ENCODE data around the gene DNAAF8.

The DNAAF8 gene

DNA sequence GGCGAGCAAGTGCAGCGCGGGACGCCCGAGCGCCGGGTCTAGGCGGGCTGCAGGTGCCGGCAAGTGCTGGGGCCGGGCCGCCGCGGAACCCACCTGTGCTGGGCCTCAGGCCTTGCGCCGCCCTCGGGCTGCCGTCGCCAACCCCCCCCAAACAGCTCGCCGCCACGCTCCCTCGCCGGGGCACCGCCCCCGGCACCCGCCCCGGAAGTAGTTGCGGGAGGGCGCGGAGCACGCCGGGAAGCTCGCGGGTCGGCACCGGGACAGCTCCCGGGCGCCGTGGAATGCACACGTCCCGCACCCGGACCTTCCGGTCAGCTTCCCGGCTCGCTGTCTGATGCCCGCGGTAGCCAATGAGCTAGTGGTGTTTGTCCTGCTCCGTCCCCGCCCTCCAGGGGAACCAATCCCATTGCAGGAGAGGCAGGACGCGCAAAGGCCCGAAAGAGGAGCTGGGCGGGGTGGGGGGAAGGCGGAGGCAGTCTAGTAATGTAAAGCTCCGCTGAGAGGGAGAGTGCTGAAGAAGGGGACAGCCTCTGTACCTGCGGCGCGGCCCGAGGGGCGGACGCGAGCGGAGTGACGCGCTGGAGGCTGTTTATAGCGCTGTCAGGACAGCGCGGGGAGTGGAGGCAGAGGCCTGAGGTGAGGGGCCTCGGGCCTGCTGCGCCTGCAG lies at the start of gene DNAAF8, which contains the start of gene ANKS3:
DNAAF8 (plus strand) TSS at position 475 of the 667 bp plus-strand sequence. CDS start 1,978 bp downstream, outside the sequence.
ANKS3 (minus strand) TSS at position 209 of the 667 bp plus-strand sequence. CDS start 4,122 bp downstream, outside the sequence.
- peak; percentile 98 for DNase-seq

DNA sequence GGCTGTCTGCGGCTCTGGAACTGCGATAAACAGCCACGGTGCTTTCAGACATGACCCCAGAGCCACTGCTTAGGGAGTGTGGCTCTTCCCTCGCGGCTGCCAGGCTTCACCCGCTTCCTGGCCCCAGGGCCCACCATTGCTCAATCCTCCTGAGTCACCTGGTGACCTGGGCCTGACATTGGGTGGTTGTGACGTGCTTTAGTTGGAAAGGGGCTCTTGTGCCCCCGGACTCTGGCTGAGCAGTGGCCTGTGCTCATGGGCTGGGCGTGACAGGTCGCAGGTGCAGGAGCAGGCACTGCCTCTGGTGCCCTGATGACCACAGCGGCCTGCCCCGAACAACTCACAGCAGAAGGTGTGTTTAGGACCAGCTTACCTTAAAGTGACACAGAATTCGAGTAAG lies 49.6 kb upstream of the DNAAF8 start:
- DNase-seq = no peak

DNA sequence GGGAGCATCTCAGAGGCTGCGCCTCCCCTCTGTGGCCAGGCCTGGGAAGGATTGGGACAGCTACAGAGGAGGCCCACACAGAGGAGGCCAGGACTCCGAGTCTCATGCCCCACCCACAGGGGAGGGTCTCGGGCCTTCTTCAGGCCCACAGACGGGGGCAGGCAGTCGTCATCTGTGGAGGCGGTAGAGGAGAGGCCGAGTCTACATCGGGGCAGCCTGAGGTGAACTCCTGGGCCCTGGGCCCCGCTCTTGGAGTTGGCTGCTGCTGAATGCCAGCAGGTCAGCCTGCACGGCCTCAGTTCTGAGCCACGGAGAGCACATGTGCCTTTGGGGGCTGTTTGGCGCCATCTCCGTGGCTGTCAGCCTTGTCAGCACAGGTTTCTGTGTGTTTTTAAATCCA lies 49.0 kb upstream of the DNAAF8 start:
- DNase-seq = no peak

DNA sequence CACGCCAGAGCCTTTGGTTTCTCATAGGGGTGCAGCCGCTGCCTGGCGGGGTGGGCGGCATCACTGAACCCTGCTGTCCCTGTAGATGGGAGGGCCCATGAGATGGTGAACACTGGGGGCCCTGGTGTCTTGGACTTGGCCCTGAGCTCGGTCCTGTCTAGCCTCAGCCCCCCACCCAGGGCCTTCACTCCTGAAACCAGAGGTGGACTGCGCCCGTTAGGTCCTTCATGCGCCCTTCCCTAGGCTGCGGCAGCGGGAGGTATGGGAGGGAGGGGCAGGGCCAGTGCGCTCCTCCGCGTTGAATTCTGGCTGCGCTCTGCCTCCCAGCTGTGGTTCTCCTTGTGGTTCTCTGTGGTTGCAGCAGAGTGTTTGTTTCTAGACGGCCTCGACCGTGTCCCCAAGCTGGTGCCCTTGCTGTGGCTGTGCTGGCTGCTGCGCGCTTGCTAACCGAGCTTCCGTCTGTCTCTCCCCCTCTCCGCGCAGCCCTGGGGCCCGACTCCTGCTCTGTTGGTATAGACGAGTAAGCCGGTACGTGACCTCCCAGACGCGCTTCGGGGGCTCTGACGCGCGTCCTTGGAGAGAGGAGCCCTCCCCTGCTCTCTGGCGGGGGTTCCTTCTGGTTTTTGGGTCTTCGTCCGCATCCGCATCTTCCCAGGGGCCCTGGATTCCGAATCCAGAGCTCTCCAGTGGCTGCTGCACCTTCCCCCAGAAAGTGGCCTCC lies 48.4 kb upstream of the DNAAF8 start:
- DNase-seq = no peak

DNA sequence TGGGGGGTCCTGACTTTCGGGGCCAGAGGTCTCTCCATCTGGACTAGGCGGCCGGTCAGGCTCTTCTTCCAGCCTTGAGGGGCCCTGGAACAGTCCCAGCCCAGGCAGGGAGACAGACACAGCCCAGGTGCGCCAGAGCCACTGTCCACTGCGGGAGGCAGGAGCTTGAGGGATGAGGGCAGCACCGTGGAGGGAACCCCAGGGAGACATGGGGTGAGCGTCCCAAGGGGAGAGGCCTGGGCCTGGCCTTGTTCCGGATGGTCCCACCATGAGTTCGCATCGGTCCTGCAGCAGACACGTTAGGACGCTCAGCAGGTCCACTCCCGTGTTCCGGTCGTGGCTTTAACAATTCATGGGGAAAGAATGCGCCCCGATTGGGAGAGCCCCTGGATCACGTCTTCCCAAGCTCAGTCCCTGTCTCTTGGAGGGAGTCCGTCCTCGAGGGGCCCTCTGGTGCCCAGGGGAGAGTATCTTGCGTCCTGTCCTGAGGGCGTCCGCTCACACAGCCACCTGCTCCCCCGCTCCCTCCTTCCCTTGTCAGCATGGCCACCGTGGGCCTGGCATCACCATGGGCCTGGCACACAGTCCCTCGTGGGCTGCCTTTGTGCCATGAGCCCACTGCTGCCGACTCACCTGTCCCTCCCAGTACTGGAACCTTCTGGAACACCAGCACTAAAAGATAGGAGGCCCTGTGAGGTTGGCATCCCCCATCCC lies 47.7 kb upstream of the DNAAF8 start:
- no peak for DNase-seq

DNA sequence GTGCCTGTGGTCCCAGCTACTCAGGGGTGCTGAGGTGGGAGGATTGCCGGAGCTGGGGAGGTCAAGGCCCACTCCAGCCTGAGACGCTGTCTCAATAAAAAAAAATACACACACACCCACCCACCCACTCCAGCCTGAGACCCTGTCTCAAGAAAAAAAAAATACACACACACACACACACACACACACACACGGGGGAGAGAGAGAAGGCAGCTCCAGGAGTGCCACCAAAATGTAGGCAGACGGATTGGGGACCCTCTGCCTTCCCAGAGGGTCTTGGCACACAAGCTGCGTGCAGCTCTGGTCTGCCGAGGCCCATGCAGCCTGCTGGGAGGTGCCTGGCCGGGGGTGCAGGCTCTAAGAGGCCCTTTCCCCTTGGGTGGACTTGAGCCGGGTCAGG lies 46.9 kb upstream of the DNAAF8 start:
- DNase-seq = no peak

DNA sequence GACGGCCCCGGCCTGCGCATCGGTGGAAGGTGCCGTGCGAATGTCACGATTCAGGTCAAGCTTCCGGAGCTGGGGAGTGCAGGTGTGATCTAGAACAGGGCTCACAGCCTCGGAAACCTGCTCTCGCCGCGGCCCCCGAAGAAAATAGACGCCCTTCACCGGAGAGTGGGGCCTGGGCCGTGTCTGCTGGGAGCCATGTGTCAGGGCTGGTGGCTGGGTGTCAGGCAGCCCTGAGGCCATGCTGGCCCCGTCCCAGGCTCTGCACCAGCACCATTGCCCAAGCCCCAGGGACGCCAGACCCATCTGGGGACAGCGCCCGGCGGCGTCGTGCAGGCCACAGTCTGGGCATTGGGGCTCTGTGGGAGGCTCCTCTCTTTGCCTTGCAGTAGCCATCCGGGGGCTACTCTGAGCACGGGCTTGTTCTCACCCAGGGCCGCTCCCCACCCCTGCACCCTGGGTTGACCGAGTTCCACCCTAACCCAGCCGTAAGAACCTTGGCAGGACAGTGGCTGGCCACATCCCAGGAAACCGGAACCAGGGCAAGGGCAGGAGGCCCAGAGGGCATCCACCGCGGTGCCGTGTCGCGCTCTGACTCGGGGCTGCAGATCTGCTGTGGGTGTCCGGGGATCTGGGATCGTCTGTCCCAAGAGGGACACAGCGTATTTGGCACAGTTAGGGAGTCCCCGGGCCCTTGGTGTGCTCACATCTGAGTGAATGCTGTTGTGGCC lies 46.2 kb upstream of the DNAAF8 start:
- no peak for DNase-seq

DNA sequence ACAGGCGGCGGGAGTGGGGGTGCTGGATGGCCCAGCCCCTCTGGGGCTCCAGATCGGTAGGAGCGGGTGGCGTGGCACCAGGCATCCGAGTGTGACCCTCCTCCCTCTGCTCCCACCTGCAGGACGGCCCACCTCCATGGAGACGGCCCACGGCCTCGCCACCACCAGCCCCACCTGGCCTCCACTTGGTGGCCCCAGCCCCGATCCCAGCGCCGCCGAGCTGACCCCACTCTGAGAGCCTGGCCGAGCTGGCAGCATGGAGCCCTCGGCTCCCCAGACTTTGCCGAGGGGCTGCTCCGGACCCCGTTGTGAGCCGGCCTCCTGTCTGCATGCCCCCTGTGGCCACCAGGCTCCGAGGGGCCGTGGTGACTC lies 45.7 kb upstream of the DNAAF8 start:
- no peak for DNase-seq

DNA sequence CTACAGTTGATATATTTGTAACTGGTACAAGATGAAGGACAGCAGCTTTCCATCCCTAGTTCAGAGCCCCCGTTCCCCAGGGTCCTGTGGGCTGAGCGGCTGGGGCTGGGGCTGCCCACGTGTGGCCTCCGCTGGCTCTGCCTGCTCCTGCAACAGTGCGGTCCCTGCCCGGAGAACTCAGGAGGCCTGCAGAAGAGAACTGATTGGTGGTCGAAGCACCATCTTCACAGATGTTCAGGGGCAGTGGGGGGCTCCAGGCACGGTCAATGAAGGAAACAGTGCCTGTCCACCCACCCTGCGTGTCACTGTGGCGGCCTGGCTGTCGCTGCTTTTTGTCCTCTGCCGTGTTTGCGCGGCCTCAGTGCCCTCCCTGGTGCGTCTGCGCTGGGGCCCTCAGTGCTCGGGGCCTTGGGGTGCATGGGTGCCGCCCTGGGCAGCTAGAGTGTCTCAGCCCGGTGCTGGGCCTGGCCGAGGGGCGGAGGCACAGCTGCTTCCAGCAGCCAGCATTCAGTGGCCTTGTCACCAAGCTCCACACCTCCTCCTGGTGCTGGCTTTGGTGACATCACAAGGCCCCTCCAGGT lies 45.2 kb upstream of the DNAAF8 start:
- no peak for DNase-seq

DNA sequence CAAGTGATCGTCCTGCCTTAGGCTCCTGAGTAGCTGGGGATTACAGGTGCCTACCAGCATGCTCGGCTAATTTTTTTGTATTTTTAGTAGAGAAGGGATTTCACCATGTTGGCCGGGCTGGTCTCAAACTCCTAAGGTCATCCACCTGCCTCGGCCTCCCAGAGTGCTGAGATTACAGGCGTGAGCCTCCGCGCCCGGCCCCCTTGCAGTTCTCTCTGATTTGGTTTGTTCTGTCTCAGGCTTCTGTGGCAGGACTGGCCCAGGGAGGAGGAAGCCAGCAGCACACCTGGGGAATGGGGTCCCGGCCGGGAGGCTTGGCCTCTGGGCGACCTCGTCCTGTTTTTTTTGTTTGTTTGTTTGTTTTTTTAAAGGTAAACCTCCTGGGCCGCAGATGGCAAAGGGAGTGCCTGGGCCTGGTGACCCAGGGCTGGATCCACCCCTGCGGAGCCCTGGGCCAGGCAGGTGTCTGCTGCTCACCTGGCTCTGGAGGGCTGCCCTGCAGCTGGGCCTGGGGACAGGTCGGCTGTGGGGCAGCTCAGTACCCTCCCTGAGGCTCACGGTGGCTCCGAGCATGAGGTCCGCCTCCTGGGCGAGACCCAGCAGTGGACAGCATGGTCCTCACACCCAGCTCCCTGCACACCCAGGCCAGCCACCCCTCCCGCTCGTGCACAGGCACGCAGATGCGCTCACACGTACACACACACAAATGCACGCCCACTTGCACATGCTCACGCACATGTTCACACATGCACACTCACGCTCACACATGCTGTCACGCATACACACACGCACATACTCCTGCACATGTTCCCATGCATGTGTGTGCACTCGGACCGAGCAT lies 44.3 kb upstream of the DNAAF8 start:
- DNase-seq = no peak

DNA sequence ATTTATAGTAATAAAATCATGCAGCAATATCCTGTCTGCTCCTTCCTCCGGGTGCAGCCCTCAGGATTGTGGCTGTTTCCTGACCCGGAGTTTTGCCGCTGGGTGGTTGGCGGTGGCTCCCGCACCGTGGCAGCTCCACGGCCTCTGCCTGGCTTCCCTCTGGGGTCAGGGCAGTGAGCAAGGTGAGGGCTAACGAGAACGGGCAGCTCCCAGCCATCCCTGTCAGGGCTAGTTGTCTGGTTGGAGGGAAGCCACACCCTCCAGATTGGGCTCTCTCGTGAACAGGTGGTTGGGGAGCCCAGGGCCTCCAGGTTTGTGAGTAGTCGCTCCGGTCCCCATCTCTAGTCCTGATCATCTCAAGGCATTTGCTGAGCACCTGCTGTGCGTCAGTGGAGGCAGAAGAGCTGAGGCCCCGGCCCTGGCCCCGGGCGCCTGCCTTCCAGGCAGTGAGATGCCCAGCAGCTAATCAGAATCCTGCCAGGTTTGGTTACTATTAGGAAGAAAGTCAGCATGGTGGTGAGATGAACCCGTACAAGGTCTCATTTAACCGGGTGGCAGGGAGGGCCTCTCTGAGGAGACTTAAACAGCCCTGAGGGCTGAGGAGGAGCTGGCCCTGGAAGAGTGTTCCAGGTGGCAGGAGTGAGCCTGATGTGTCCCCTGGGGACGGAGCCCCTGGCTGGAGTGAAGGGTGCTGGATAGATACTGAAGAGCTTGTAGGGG lies 43.2 kb upstream of the DNAAF8 start:
- no peak for DNase-seq

DNA sequence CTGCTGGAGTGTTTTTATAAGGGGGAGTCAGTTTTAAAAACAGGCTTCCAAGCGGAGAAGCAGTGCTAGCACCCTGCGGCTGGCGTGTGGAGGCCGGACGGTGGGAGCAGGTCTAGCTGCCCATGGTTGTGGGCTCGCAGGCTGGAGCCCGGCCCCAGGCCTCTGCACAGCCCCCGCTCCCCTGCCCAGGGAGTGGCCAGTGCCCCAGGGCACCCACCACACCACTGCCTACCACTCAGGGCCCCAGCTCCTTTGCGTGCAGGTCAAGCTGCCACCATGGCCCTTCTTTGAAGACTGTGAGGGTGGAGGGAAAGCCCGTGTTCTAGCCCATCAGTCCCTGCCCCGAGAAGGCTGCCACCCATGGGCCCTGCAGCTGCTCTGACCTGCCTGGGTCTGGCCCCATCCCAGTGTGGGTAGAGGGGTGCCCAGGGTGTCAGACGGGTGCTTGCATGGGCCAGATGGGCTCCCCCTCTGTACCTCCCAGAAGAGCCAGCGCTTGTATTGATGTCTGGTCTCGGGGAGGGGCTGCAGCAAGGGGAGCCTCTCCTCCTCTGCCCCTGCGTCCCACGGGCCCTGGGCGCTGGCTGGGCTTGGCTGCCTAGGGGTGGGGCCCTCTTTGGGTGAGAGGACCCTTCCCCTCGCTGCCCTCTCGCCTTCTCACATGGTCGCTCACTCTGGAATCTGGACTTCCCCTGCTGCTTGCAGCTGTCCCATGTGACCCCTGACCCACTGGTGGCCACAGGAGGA lies 42.5 kb upstream of the DNAAF8 start:
- DNase-seq = no peak

DNA sequence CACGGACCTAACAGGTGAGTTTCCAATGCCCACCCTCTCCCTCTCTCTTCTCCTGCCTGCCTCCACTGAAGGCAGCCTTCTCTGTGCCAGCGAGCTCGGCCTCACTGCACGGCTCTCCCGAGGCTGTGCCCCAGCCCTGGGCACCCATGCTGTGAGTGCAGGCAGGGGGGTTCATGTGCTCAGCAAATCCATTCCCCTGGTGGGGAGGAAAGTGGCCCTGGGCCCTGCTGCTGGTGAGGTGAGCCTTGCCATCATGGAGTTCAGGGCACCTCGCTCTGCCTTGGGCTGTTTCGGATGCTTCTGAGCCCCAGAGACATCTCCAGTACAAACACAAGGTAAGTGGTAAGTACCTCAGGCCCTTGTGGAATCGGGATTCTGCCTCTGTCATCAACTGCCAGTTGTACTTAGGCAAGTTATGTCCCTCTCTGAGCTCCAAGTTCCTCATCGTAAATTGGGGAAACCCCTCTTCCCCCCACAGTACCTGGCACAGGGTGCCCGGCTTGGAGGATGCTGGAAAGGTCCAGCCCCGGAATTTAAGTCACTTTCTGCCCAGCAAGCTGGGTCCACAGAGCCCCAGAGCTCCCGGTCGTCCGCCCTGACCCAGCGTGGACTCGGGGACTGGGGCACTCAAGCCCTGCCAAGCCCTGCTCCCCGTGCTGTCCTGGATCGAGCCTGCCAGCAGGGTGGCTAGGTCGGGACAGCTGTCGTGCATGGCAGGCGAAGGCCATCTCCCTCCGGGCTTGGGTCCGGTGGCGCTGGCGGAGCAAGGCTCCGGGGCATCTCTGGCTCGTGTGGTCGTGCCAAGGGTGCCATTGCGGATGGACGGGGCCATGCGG lies 41.7 kb upstream of the DNAAF8 start:
- peak; percentile 5 for DNase-seq

DNA sequence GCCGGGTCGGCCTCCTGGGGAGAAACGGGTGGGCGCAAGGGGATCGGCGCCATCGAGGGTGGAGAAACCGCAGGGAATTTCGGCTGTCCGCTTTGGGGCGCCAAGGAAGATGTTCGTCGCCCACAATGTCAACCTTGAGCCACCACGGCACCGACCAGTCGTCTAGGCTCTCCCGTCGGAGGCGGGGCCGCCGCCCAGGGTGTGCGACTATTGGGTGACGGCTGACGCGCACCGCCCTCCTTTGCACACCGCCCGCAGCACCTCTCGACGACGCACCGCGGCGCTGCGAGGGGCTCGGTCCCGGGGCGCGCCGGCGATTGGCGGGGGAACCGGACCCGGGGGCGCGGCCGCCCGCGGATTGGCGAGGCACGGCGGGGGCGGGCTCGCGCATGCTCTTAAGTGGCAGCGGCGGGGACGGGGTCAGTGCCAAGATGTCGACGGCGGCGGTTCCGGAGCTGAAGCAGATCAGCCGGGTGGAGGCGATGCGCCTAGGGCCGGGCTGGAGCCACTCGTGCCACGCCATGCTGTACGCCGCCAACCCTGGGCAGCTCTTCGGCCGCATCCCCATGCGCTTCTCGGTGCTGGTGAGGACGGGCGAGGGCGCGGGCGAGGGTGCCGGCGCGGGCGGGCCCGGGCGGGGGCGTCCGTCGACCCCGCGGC lies 40.9 kb upstream of the DNAAF8 start, which contains the start of gene NUDT16L1:
NUDT16L1 (plus strand) TSS at position 267 of the 660 bp plus-strand sequence; CDS start at position 432, 165 bp downstream.
- peak; percentile 95 for DNase-seq

DNA sequence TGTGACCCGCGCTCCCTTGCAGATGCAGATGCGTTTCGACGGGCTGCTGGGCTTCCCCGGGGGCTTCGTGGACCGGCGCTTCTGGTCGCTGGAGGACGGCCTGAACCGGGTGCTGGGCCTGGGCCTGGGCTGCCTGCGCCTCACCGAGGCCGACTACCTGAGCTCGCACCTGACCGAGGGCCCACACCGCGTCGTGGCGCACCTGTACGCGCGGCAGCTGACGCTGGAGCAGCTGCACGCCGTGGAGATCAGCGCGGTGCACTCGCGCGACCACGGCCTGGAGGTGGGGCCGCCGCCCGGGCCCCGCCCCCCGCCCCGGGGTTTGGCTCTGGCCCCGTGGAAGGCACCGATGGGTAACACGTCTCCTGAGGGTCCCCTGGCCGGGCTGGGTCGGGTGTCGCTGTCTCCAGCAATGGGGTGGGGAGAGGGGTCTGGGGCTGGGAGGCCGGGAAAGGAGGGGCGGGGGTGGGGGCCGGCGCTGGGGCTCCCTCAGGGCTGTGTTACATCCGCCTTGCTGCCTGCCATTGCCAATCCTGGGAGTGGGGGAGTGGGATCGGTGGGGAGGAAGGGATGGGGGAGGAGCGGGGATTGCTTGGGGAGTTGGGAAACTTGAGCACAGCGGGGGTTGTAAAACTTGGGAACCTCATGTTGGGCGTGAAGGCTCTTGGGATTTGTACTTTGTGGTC lies 40.2 kb upstream of the DNAAF8 start:
- peak; percentile 32 for DNase-seq

DNA sequence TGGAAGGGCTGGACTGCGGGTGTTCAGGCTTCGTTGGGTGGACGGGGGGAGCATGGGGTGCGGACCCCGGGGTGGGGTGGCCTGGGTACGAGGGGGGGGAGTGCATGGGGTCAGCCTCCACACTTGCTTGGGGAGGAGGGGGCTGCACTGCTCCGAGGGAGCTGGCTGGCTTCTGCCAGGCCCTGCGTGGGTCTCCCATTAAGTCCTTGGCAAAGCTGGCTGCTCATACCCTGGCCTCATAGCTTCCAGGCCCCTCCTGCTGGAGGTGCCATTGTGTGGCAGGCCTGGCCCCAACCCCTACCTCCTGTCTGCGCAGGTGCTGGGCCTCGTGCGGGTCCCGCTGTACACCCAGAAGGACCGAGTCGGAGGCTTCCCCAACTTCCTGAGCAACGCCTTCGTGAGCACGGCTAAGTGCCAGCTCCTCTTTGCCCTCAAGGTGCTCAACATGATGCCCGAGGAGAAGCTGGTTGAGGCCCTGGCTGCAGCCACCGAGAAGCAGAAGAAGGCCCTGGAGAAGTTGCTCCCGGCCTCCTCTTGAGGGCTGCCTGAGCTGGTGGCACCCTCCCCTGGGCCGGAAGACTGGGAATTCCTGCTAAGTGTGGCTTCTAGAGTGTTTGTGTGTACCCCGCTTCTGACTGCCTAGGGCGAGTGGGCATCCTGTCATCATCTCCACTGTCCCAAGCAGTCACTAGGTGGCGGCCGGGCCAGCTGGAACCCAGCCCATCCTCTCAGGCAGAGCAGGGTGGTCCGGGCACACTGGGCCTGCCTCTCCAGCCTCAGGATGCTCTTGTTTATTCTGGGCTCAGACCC lies 39.5 kb upstream of the DNAAF8 start:
- DNase-seq = no peak

All from HCEC 1CT (cell line).